ENCODE data around the gene DPH5.

DNA sequence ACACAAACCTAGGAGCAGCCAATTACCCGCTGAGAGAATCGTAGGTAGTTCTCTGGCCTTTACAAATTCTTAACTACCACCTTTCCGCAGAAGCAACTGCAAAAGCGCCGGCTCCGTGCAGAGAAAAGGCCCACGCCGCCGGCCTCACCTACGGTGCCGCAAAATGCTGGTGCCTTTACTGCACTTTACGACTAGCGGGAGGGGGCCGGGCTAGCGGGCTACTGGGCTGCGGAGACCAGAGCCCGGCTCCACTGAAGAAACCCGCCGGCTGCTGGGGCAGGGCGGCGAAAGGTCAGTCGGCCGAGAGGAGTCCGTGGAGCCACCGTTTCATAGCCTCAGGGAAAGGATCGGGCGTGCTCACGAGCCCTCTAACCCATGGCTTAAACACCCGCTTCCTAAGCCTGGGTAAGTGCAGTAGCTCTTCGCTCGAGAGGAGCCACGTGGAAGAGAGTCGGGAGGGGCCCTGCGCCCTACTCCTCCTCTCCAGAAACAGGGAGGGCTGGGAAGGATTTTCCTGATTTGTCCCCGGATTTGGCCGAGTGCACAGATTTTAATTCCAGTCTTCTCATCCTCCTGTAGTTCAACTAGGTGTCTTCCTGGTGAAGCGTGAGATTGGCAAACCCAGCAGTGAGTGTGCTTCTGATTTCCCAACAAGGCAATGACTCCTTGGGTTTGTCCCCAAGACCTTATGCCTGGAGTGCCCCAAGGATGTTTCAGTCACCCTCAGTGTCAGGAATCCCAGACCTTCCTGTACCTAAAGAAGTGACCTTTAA, at the start of gene DPH5:
- peak; percentile 11; the same call in 1 of the 2 replicates for TF ChIP-seq SMC3 (IDR thresholded peaks at IDR 0.05; ENCODE audit: low read depth, low read length)
- TF ChIP-seq POLR2AphosphoS5 (IDR thresholded peaks at IDR 0.05; ENCODE audit: low read depth, low read length): peak; percentile 94
- TF ChIP-seq, protein P1, sequence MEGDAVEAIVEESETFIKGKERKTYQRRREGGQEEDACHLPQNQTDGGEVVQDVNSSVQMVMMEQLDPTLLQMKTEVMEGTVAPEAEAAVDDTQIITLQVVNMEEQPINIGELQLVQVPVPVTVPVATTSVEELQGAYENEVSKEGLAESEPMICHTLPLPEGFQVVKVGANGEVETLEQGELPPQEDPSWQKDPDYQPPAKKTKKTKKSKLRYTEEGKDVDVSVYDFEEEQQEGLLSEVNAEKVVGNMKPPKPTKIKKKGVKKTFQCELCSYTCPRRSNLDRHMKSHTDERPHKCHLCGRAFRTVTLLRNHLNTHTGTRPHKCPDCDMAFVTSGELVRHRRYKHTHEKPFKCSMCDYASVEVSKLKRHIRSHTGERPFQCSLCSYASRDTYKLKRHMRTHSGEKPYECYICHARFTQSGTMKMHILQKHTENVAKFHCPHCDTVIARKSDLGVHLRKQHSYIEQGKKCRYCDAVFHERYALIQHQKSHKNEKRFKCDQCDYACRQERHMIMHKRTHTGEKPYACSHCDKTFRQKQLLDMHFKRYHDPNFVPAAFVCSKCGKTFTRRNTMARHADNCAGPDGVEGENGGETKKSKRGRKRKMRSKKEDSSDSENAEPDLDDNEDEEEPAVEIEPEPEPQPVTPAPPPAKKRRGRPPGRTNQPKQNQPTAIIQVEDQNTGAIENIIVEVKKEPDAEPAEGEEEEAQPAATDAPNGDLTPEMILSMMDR (IDR thresholded peaks at IDR 0.05): no peak

Data from SK-N-SH (cell line).